Neuron (in vitro differentiated cells): Measurements from ENCODE around the gene HOXC11.

ENCODE experiments used
- H2AFZ ChIP-seq: one replicate; pipeline ENCODE4 v1.6.1; 2013; ENCODE audit warnings: low read depth, mild to moderate bottlenecking, inconsistent platforms, low read length, moderate library complexity
- H3K27me3 ChIP-seq: one replicate; pipeline ENCODE4 v1.6.1; 2013; ENCODE audit warnings: low read length; ENCODE audit not compliant: insufficient read depth
- H3K36me3 ChIP-seq: one replicate; pipeline ENCODE4 v1.6.1; 2013; ENCODE audit warnings: low read length; ENCODE audit not compliant: insufficient read depth
- H3K4me1 ChIP-seq: one replicate; pipeline ENCODE4 v1.6.1; 2013; ENCODE audit warnings: low read length; ENCODE audit not compliant: insufficient read depth
- H3K4me3 ChIP-seq: 2 replicates; pipeline ENCODE4 v1.5.1; 2013; ENCODE audit warnings: mild to moderate bottlenecking, low read length, moderate library complexity
- H3K9me3 ChIP-seq: one replicate; pipeline ENCODE4 v1.6.1; 2013; ENCODE audit warnings: low read length

HOXC11 gene

DNA sequence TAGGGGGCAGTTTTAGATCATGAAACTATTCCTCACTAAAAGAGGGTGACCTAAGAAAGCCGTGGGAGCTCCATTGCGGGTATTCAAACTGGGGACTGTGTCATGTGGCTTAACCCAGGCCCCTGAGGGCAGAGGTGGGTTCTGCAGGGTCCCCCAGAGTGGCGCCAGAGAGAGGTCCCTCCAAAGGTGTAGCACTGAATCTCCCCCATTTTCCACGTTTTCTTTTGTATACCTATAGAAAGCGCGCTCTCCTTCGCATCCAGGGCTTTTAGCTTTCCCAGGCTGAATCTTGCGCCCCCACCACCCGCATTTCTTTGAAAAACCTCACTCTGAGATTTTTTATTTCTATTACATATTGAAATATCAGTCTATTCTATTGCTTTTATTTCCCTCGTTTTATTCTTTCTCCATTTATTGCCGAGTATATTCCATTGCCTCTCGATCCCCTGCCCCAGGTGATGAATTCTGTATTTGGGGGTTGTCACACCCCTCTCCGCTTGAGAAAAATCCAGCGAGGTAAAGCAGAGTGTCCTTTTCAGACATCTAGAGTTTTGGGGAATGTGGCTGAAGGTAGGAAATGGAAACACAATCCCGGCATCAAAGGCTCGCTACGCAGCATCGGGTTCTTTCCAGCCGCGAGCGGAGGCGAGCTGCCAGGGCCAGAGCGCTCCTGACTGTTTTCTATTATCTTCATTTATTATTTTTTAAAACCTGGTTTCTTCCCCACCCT lies 35.2 kb upstream of the HOXC11 start:
- Histone ChIP-seq H3K36me3 (no peaks in the 10 kb centered on the region), H3K4me3 (no peak overlapping the region), H3K4me1 (peaks cover 3% of the 10 kb centered on the region), H3K27me3 (peaks cover 94% of the 10 kb centered on the region), H2AFZ (no peak overlapping the region), H3K9me3 (peaks cover 2% of the 10 kb centered on the region)

DNA sequence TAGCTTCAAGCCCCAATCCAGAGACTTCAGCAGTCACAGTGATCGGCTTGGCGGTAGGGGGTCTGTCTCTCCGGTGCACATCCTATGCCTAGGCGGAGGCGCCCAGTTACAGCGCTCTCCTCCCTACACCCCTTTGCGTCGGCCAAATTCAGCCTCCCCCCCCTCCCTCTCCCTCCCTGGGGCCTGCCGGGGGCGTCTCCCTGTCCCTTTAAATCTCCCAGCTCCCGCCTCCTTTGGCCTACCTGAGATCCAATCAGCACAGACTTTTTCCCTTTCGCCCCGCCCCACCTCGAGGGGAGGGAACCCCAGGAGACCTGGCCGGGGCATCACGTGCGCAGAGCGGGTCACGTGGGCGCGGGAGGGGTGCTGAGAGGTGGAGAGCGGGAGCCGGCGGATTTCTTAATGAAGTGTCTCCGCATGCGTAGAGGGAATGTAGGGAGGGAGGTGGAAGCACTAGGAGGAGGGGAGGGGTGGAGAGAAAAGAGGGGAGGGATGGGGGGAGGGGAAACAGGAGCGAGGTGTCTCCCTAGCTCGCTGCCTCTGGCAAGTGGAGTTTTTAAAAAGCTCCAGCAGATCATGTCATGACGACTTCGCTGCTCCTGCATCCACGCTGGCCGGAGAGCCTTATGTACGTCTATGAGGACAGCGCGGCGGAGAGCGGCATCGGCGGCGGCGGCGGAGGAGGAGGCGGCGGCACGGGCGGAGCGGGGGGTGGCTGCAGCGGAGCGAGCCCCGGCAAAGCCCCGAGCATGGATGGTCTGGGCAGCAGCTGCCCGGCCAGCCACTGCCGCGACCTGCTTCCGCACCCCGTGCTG lies 34.4 kb upstream of the HOXC11 start, which contains the start of gene HOXC13:
Gene HOXC13 (plus strand): TSS at position 506 of the 815 bp plus-strand sequence. CDS start 76 bp downstream, at position 582.
- no peak within 1 kb of the TSS for H2AFZ ChIP-seq
- peaks cover 2% of the 10 kb centered on the region for H3K9me3 ChIP-seq
- no peak within 1 kb of the TSS for H3K4me3 ChIP-seq
- H3K36me3 ChIP-seq: no peaks in the 10 kb centered on the region
- peaks cover 3% of the 10 kb centered on the region for H3K4me1 ChIP-seq
- H3K27me3 ChIP-seq: peaks cover 94% of the 10 kb centered on the region

DNA sequence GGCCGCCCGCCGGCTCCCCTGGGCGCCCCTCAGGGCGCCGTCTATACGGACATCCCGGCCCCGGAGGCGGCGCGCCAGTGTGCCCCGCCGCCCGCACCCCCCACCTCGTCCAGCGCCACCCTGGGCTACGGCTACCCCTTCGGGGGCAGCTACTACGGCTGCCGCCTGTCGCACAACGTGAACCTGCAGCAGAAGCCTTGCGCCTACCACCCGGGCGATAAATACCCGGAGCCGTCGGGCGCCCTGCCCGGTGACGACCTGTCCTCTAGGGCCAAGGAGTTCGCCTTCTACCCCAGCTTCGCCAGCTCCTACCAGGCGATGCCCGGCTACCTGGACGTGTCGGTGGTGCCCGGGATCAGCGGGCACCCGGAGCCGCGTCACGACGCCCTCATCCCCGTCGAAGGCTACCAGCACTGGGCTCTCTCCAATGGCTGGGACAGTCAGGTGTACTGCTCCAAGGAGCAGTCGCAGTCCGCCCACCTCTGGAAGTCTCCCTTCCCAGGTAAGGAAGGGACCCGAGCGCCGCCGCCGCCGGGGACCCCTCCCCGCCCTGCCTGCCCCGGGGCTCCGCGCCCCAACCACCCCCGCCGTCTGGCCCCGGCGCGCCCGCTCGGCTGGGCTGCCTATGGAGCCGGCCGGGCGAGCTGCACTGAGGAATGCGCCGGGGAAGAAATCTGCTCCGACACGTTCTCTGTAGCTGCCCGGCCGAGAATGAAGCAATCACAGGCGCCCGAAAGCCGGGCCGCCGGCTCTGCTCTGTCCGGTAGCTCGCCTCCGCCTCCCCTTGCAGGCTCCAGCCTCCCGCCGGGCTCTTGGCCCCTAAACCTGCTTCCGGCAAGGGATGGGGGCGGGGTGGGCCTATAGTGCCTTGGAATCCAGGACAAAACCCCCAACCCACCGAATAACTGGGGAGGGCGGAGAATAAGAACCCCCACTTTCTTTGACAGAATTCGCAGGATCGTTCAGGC lies 33.5 kb upstream of the HOXC11 start:
- Histone ChIP-seq H2AFZ (no peak overlapping the region), H3K9me3 (peaks cover 6% of the 10 kb centered on the region), H3K4me3 (no peak overlapping the region), H3K4me1 (peaks cover 3% of the 10 kb centered on the region), H3K27me3 (peaks cover 94% of the 10 kb centered on the region), H3K36me3 (no peaks in the 10 kb centered on the region)

DNA sequence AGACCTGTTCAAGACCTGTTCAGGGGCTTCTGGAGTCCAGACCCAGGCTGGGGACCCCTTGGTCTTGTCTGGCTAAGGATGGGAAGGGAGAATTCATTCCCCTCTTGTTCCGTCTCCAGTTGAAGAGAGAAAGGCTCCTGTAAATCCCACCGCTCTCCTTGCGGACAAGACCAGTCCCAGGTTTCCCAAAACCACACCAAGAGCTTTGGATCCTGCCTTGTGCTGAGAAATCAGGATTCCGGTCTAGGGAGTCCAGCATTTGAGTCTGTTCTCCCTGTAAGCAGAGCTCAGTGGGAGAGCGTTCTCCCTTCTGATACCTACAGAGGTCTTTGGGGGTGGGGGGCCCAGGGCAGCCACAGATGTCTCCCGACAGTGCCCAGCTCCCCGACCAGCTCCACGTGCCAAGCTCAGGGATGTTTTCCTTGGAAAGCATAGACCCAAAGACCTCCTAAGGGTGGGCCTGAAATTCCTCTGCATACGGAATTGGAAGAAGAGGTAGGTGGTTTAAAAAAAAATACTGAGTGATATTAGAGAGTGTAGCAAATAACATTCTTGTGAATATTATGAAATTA lies 32.4 kb upstream of the HOXC11 start:
- Histone ChIP-seq H3K4me3 (no peak overlapping the region), H3K4me1 (peaks cover 2% of the 10 kb centered on the region), H3K9me3 (peaks cover 6% of the 10 kb centered on the region), H2AFZ (no peak overlapping the region), H3K27me3 (peaks cover 94% of the 10 kb centered on the region), H3K36me3 (no peaks in the 10 kb centered on the region)

GRCh38 chr12:53941187-53941586 lies 31.7 kb upstream of the HOXC11 start:
- no peak overlapping the region for H2AFZ ChIP-seq
- H3K36me3 ChIP-seq: no peaks in the 10 kb centered on the region
- H3K27me3 ChIP-seq: peaks cover 94% of the 10 kb centered on the region
- H3K9me3 ChIP-seq: peaks cover 6% of the 10 kb centered on the region
- no peak overlapping the region for H3K4me3 ChIP-seq
- no peaks in the 10 kb centered on the region for H3K4me1 ChIP-seq

- Histone ChIP-seq H3K9me3 (peaks cover 6% of the 10 kb centered on the region), H3K36me3 (no peaks in the 10 kb centered on the region), H3K27me3 (peaks cover 94% of the 10 kb centered on the region), H3K4me1 (no peaks in the 10 kb centered on the region), H2AFZ (no peak overlapping the region), H3K4me3 (no peak overlapping the region)
These were observed 31.2 kb upstream of the HOXC11 start for GRCh38 chr12:53941750-53942149.

DNA sequence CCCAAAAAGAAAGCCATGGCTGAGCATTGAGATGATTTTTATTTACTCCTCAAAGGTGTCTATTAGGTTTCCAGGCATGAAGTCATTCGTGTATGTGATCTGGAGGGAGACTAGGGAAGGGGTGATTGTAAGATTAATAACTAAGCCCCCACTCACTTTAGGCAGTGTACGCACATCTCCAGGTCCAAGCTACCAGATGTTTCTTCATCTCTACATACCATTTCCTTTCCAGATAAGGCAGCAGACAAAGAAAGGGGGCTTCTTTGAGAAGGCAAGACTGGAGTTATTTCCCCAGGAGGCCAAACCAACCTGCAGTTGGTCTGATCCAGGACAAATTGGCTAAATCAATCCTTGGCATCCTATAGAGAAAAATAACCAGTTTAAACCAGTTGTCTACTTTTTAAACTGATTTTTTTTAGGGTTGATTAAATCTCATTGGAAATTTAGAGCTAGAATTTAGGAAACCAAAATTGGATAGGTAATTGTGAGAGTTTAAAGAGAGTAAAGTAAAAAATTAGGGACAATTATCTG lies 30.4 kb upstream of the HOXC11 start:
- H2AFZ ChIP-seq: no peak overlapping the region
- peaks cover 93% of the 10 kb centered on the region for H3K27me3 ChIP-seq
- H3K9me3 ChIP-seq: peaks cover 4% of the 10 kb centered on the region

DNA sequence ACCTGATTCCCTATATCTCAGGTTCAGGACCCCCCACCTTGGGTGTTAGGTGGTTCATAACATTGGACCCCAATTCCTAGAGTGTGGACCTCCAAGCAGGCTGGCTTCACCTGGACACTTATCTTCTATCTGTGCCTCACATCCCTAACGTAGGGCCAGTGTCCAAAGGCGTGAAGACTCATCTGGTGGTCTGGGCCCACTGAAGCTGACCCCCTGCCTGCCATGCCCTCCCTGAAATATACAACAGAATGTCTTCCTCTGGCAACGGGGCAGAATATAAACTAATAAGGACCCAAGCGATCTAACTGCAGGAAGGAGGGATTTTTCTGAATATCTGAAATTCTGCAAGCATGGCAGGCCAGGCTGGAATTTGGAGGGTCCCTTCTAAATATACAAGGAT lies 28.7 kb upstream of the HOXC11 start:
- Histone ChIP-seq H3K27me3 (peaks cover 94% of the 10 kb centered on the region), H3K4me3 (no peak overlapping the region)

More for the DNA sequence above, 30.4 kb upstream of the HOXC11 start:
- H3K4me3 ChIP-seq: no peak overlapping the region
- no peaks in the 10 kb centered on the region for H3K36me3 ChIP-seq
- no peaks in the 10 kb centered on the region for H3K4me1 ChIP-seq

GRCh38 chr12:53944907-53945847 lies 27.7 kb upstream of the HOXC11 start:
- Histone ChIP-seq H3K27me3 (peaks cover 94% of the 10 kb centered on the region), H3K4me1 (no peaks in the 10 kb centered on the region), H2AFZ (no peak overlapping the region), H3K4me3 (no peak overlapping the region), H3K36me3 (no peaks in the 10 kb centered on the region), H3K9me3 (peaks cover 4% of the 10 kb centered on the region)

More for the DNA sequence above, 28.7 kb upstream of the HOXC11 start:
- H3K36me3 ChIP-seq: no peaks in the 10 kb centered on the region
- H2AFZ ChIP-seq: no peak overlapping the region
- H3K9me3 ChIP-seq: peaks cover 4% of the 10 kb centered on the region
- no peaks in the 10 kb centered on the region for H3K4me1 ChIP-seq

- H2AFZ ChIP-seq: no peak overlapping the region
- H3K4me1 ChIP-seq: no peaks in the 10 kb centered on the region
- peaks cover 99% of the 10 kb centered on the region for H3K27me3 ChIP-seq
- H3K36me3 ChIP-seq: no peaks in the 10 kb centered on the region
- H3K4me3 ChIP-seq: no peak overlapping the region
- peaks cover 6% of the 10 kb centered on the region for H3K9me3 ChIP-seq
These were observed 25.2 kb upstream of the HOXC11 start for GRCh38 chr12:53947743-53948142.

DNA sequence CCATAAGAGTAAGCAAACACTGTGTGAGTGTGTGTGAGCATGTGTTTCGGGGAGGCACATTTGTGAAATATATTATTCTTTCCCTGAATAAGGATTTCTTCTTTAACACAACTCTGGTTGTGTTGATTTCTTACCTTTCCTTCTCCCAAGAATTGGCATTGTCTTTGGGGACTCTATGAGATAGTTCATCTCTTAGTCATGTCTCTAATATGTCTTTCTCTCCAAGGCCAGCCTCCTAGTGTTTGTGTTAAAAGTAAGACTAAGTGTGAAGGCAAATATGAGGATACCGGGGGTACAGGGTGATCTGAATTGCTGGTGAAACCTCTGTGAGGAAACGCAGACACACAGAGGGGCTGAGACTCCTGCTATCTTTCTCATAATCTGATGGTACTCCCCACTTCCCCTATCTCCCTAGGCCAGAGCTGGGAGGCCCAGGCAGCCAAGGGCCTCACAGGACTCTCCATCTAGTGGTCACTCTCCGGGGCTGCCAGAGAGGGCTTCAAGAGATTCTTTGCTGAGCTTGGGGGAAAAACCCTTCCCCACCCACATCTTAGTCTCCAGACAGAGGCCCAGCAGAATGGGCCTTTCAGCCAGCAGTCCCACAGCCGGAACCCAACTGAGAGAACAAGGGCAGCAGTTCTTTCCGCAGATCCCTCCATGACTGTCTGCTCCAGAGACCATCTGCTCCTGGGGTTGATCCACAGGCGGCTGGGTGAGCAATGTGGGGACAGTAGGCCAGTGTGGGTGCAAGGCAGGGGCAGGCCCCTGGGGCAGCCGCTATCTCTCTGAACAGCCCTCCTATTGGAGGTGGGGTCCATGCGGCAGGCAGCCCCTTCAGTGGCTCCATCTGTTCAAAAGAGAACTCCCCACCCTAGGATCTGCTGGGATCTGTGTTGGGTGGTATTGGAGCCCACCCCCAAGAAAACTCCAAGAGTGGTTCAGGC lies 24.0 kb upstream of the HOXC11 start:
- no peak overlapping the region for H3K4me3 ChIP-seq
- peaks cover 6% of the 10 kb centered on the region for H3K9me3 ChIP-seq
- H3K36me3 ChIP-seq: no peaks in the 10 kb centered on the region
- peaks cover 99% of the 10 kb centered on the region for H3K27me3 ChIP-seq
- H3K4me1 ChIP-seq: no peaks in the 10 kb centered on the region
- H2AFZ ChIP-seq: no peak overlapping the region
